Glutamatergic neuron (in vitro differentiated cells): ENCODE results near the gene SLC26A3. TPM values are rescaled to one million over a fixed set of nuclear protein-coding genes. Genes with fewer than 3 reads are reported as not detected.

ENCODE experiments used
- DNase-seq: peaks from one replicate; pipeline ENCODE4 v3.0.0; 2022
- H3K27ac Mint-ChIP-seq: one replicate; pipeline ENCODE4 v1.8.0; 2020; ENCODE audit warnings: mild to moderate bottlenecking, mixed read lengths, inconsistent platforms; ENCODE audit not compliant: unreplicated experiment
- H3K27me3 Mint-ChIP-seq: one replicate; pipeline ENCODE4 v1.8.0; 2020; ENCODE audit warnings: mild to moderate bottlenecking, moderate library complexity, mixed read lengths, inconsistent platforms; ENCODE audit not compliant: unreplicated experiment
- H3K36me3 Mint-ChIP-seq: one replicate; pipeline ENCODE4 v1.8.0; 2020; ENCODE audit warnings: mild to moderate bottlenecking, mixed read lengths, inconsistent platforms; ENCODE audit not compliant: unreplicated experiment
- H3K4me1 Mint-ChIP-seq: one replicate; pipeline ENCODE4 v1.8.0; 2020; ENCODE audit warnings: mild to moderate bottlenecking, low read depth, mixed read lengths, inconsistent platforms; ENCODE audit not compliant: unreplicated experiment
- H3K4me3 Mint-ChIP-seq: one replicate; pipeline ENCODE4 v1.8.0; 2020; ENCODE audit warnings: mild to moderate bottlenecking, mixed read lengths, inconsistent platforms; ENCODE audit not compliant: unreplicated experiment
- H3K9me3 Mint-ChIP-seq: one replicate; pipeline ENCODE4 v1.8.0; 2020; ENCODE audit warnings: mild to moderate bottlenecking, moderate library complexity, mixed read lengths, inconsistent platforms; ENCODE audit not compliant: unreplicated experiment
- CTCF ChIP-seq: fragments of 200-600 bp; sonication (generic); IDR thresholded peaks from one replicate; pipeline ENCODE4 v1.5.0; 2021; ENCODE audit not compliant: partially characterized antibody, unreplicated experiment
- total RNA-seq: library from RNA; stranded (reverse); fragmentation: NEBNext Ultra II Directional; extraction: Animal tissue kit (Norgen Biotek cat#: 25700); gene quantifications from one replicate; pipeline ENCODE4 v1.2.1, GENCODE V29; 2021; ENCODE audit not compliant: unreplicated experiment

The SLC26A3 gene
- total RNA-seq, 1 donor from 2014 or later = not detected

- Mint-ChIP-seq H3K4me1 (no peaks in the 10 kb centered on the region), H3K9me3 (no peaks in the 10 kb centered on the region), H3K36me3 (no peaks in the 10 kb centered on the region), H3K4me3 (no peak overlapping the region), H3K27me3 (peaks cover 3% of the 10 kb centered on the region), H3K27ac (no peak overlapping the region)
- no peak for TF ChIP-seq CTCF
- DNase-seq = no peak
Observed at GRCh38 chr7:107837145-107837512, 34.1 kb upstream of the SLC26A3 start.

GRCh38 chr7:107836237-107837144, 33.5 kb upstream of the SLC26A3 start:
- Mint-ChIP-seq H3K9me3 (no peaks in the 10 kb centered on the region), H3K27me3 (peaks cover 3% of the 10 kb centered on the region), H3K27ac (no peak overlapping the region), H3K36me3 (no peaks in the 10 kb centered on the region), H3K4me1 (no peaks in the 10 kb centered on the region), H3K4me3 (no peak overlapping the region)
- no peak for TF ChIP-seq CTCF
- DNase-seq = no peak

- no peak for DNase-seq
- no peak overlapping the region for H3K4me3 Mint-ChIP-seq
- H3K36me3 Mint-ChIP-seq = no peaks in the 10 kb centered on the region
- H3K9me3 Mint-ChIP-seq = no peaks in the 10 kb centered on the region
- H3K27ac Mint-ChIP-seq = no peak overlapping the region
- H3K27me3 Mint-ChIP-seq = peaks cover 3% of the 10 kb centered on the region
- no peak for TF ChIP-seq CTCF
- no peaks in the 10 kb centered on the region for H3K4me1 Mint-ChIP-seq
Observed at GRCh38 chr7:107834401-107834800, 31.4 kb upstream of the SLC26A3 start.

- no peaks in the 10 kb centered on the region for H3K36me3 Mint-ChIP-seq
- H3K27me3 Mint-ChIP-seq = peaks cover 3% of the 10 kb centered on the region
Observed at GRCh38 chr7:107833684-107834106, 30.7 kb upstream of the SLC26A3 start.

More at GRCh38 chr7:107833684-107834106, 30.7 kb upstream of the SLC26A3 start:
- Mint-ChIP-seq H3K9me3 (no peaks in the 10 kb centered on the region), H3K4me1 (no peaks in the 10 kb centered on the region), H3K4me3 (no peak overlapping the region), H3K27ac (no peak overlapping the region)
- TF ChIP-seq CTCF = no peak
- DNase-seq = no peak
